Caki2 (cell line): ENCODE data around the gene MAP4K3. TPM values are rescaled to one million over a fixed set of nuclear protein-coding genes. Genes with fewer than 3 reads are reported as not detected.

Experiments
- DNase-seq: peaks from one replicate; pipeline ENCODE4 v3.0.0-alpha.2; 2015; ENCODE audit warnings: low read depth
- in situ Hi-C: cut with HindIII; loops from 2 replicates; pipeline ENCODE4 v1.10.0; 2016; ENCODE audit warnings: low sequenced_read_pairs, low pct_unique_long_range_greater_than_20kb, mixed read lengths
- total RNA-seq: library from RNA; depleted of rRNA; stranded (reverse); fragments of >200 nt; shearing (Covaris generic); gene quantifications from 2 replicates; pipeline ENCODE4 v1.2.3, GENCODE V29; 2014; ENCODE audit warnings: low replicate concordance

The MAP4K3 gene
- total RNA-seq, 1 experiment from 2014 or later = 16.7 TPM

DNA sequence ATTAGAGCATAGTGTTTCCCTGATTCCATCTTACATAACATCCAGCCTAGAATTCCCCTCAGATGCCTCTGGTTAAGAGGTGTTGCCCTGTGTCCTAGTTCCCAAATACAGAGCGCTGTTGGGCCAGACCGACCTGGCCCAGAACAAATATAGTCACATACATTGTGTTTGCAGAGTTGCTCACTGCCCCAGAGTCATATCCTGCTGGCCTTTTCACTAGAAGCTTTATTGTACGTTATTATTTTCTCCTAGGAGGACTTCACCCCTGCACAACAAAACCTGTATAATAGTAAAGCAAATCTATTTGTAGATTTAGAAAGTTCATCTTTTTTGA lies 11.1 kb upstream of the MAP4K3 start:
- in situ Hi-C loops = no loop called here
- no peak for DNase-seq

DNA sequence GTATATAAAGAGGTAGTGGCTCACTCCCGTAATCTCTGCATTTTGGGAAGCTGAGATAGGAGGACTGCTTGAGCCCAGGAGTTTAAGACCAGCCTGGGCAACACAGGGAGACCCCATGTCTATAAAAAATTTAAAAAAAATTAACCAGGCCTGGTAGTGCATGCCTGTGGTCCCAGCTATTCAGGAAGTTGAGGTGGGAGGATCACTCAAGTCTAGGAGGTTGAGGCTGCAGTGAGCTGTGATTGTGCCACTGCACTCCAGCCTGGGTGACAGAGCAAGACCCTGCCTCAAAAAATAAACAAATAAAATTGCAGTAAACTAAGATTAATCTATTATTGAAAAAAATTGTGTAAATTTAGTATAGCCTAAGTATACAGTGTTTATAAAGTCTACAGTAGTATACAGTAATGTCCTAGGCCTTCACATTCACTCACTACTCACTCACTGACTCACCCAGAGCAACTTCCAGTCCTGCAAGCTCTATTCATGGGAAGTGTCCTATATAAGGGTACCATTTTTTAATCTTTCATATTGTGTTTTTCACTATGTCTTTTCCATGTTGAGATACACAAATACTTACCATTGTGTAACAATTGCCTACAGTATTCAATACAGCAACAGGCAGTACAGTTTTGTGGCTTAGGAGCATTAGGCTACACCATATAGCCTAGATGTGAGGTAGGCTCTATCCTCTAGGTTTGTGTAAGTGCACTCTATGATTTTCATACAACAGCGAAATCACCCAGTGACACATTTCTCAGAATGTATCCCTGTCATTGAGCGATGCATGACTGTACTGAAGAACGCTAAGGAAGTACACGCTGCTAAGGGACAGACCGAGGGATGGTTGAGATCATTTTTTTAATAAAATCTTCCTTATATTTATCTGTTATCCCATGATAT lies 10.4 kb upstream of the MAP4K3 start:
- in situ Hi-C loops = no loop called here
- no peak for DNase-seq

DNA sequence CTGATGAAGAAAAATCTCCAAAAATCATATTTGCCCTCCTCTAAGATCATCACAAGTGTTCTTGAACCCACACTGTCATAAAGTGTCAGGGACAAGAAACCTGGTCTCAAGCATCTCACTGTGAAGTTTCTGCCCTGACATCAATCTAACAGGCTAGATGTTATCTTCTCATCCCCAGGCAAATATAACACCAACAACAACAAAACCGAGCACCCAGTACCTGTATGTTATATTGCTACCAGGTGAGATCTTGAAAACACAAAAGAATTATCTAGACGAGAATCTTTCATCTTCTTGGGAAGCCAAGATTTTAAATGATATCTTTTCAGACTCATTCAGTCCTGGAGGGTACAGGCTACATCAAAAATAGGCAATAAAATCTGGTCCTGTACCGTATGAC lies 8.8 kb upstream of the MAP4K3 start:
- no peak for DNase-seq
- in situ Hi-C loops = no loop called here

DNA sequence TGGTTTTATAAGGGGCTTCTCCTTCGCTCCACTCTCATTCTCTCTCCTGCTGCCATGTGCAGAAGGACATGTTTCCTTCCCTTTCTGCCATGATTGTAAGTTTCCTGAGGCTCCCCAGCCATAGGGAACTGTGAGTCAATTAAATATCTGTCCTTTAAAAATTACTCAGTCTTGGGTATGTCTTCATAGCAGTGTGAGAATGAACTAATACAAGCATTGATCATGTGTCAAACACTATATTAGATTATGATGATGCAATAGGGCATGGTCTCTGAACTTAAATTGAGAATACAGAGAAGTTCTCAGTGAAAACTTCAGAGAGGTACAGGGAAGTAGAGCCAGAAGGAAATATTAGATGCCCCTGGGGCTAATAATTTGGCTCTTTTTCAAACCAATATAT lies 5.9 kb upstream of the MAP4K3 start:
- in situ Hi-C loops = no loop called here

DNA sequence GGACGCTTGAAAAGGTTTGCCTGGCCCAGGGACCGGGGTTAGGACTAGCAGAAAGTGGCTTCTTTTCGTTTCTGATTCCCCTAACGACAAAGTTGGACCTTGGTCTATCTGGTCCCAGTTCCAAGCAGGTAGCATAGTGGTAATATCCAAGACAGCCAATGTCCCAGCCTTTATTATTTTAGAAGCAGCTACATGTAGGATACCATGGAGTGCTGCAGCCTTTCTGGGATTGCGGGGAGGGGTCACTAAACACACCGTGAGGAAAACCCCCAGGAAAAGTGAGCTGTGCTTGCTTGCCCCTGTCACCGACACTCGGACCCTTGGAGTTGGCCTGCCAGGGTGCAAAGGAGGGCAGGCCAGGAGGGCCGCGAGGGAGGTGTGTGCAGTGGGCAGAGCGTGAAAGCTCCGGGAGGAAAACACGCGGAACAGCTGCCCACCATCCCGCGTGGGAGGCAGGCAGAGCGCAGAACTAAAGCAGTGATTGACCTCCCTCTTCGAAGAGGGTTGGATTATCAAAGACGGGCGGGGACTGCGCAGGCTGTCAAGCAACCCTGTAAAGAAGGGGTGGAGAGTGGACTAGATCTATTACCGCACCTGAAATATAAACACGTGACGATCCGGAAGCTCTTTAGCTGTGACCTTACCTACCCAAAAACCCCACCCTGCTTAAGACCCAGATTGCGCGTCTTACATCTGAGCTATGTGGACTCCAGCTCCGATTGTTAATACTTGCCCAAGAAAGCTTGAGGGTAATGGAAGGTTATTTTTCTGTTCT lies 624 bp upstream of the MAP4K3 start:
- peak; percentile 55 for DNase-seq
- in situ Hi-C loops = no loop called here

More for the DNA sequence above, 5.9 kb upstream of the MAP4K3 start:
- no peak for DNase-seq

DNA sequence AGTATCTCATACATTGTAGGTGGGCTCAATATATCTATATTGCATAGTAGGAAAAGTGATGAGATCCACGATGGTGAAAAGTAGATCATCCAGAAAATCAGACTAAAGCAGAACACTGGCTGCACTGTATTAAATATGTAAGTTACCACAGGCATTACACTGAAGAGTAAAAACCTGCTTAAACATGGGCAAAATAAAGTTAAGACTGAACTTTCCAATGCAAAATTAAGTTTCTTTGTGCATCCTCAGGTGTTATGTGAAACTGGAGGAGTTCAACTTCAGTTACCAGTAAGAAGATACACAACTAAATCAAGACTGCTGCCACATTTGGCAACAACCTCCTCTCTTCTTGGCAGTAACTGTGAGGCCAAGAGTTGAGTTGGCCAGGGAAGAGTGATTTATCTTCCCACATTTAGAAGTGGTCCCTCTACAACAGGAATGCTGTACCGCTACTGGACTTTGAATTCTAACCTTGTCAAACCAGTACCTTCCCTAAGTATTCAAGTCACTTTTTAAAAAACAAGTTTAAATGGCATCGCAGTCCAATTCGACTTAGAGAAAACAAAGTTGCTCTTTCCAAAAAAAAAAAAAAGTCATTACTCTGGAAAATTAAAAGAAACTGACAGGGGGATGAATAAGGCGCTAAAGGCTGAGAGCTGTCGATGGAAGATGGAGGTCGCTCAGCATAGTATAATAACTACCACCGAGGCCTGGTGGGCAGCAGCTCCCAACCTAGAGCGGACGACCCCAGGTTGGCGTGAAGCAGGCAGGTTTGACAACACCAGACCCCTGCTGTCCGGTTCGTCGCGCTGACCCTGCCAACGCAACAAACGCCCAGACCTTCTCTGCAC lies 1.1 kb downstream of the MAP4K3 start:
- in situ Hi-C loops = no loop called here
- DNase-seq = no peak

DNA sequence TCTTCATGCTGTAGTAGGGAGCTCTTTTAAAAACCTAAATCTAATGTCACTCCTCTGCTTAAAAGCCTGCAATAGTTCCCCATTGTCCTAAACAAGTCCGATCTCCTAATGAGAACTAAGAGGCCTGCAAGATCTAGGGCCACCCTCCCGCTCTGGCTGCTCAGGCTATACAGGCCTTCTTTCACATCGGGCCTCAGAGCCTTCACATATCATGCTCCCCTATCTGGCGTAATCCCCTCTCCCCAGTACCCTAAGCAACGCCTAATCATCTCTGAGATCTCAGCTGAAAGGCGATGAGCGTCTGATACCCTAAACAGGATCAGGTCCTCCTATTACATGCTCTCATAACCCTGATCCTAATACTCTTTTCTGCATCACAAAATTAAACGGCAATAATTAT lies 1.9 kb downstream of the MAP4K3 start:
- in situ Hi-C loops = no loop called here

DNA sequence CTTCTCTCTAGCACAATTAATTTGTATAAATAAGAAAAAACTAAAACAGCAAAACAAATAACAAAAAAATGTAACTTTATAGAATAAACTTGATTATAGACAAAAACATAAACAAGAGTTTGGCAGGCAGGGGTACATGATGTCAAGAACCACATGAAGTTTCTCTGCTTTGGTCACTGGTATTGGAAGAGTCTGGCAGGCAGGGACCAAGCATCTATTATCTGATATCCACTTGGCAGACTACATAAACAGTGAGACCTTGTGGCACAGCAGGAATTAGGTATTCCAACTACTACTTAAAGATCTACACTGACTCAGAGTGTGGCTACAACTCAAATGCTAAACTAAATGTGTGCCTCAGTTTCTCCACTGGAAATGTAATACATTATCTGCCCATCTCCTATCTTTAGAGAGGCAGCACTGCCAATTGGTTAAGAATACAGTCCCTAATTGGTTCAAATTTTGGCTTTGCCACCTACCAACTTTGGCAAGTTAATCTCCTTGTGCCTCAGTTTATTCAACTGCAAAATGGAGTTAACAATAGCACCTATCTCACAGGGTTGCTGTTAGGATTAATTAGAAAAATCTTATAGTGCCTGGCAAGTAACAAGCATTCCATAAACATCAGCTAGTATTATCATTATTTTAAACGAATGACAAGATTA lies 2.7 kb downstream of the MAP4K3 start:
- in situ Hi-C loops = no loop called here
- DNase-seq = no peak

More for the DNA sequence above, 1.9 kb downstream of the MAP4K3 start:
- DNase-seq = no peak

DNA sequence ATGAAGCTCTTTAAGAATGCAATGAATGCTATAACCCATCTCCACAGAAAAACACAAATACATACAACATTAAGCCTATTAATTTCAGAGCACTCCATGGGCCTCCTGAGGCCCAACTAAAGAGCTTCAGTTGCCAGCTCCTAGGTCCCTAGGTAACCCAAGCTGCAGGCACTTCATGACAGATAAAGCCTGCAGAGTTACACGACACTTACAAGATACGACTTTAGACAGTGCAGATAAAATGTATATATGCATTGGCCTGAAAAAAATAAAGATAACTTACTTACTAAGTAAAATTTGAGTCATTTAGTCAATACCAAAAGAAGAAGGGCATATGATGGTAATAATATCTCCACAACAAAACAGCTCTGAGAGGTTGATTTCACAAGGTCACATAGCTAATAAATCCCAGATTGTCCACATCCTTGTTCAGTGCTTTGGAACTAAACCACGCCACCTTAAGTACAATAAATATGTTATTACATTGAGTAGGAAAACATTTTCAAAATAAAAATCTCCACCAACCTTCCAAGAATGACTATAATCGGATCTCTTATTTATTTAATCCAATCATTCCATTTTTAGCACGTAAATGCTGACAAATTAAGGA lies 3.4 kb downstream of the MAP4K3 start:
- in situ Hi-C loops = no loop called here
- no peak for DNase-seq

DNA sequence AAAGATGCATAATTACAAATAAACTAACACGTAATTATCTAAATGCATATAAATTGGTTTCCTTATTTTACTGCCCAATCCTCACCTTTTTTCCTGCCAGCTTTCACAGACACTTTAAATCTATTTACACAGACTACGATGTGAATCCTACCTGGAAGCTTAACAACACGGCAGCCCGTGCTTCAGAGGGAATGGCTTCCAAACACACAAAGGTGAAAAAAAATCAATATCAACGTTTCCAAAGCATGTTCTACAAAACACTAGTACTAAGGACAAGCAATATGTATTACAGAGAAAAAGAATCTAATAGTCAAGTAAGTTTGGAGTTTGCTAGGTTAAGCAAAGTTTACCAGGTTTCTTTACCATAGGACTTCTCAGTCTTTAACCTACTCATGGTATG lies 4.4 kb downstream of the MAP4K3 start:
- in situ Hi-C loops = no loop called here
- no peak for DNase-seq

DNA sequence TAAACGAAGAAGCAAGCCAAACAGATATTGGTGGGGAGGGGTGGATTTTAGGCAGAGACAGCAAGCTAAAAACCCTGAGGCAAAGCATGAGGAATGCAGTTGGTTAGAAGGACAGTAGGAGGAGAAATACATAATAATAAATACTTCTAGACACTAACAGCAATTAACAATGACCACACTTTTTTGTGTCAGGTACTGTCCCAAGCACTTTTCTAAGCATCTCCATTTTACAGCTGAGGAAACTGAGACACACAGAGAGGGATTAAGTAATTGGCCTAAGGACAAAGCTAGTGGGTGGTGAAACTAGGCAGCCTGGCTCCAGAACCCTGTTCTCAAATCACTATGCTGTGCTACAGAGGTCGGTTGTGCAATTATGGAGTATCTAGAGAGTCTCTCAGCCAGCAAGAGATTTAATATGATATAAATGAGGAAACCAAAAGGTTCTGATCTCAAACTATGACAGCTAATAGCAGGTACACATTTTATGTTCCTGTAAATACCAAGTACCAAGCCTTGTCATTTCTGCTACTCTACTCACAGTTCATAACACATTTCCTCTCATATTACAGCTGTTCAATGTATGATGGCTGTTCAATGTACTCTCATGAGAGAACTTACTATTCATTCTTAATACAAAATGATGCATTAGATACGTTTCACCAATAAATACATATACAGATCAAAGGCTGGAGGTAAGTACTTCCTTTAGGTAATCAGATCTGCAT lies 5.3 kb downstream of the MAP4K3 start:
- DNase-seq = no peak
- in situ Hi-C loops = no loop called here

DNA sequence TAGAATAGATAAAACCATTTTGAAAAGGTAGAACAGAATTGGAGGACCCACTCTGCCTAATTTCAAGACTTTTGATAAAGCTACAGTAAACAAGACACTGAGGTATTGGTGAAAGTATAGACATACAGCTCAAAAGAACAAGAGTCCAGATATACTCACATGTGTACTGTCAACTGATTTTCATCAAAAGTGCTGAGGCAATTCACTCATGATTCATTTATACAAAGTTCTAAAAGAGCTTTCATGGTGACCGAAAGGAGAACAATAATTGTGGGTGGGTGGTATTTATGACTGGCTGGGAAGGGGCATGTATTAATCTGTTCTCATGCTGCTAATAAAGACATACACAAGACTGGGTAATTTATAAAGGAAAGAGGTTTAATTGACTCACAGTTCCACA lies 7.3 kb downstream of the MAP4K3 start:
- in situ Hi-C loops = no loop called here
- no peak for DNase-seq

DNA sequence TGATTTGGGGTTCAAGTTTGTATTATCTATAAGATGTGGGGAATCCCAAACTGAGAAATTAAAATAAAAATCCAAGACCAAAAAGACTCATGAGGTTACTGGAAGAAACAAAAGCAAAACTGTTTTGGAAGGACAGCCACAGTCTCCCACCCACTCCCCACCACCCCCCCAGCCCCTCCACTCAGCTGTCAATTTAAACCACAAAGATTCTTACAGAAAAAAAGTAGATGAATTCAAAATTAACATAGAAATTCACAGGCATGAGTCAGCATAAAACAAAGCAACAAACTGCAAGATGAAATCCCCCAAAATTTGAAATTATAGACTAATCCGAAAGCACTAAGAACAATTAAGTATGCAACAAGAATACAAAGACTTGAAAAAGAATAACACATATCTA lies 12.1 kb downstream of the MAP4K3 start:
- in situ Hi-C loops = no loop called here

DNA sequence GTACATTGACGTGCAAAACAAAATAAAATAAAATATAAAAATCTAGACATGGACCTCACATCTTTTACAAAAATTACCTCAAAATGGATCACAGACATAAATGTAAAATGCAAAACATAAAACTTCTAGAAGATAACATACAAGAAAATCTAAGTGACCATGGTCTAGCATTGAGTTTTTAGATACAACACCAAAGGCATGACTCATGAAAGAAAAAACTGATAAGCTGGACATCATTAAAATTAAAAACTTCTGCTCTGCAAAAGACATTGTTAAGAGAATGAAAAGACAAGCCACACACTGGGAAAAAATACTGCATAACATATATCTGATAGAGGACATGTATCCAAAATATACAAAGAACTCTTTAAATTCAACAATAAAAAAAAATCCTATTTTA lies 14.4 kb downstream of the MAP4K3 start:
- in situ Hi-C loops = no loop called here

More for the DNA sequence above, 12.1 kb downstream of the MAP4K3 start:
- DNase-seq = no peak

DNA sequence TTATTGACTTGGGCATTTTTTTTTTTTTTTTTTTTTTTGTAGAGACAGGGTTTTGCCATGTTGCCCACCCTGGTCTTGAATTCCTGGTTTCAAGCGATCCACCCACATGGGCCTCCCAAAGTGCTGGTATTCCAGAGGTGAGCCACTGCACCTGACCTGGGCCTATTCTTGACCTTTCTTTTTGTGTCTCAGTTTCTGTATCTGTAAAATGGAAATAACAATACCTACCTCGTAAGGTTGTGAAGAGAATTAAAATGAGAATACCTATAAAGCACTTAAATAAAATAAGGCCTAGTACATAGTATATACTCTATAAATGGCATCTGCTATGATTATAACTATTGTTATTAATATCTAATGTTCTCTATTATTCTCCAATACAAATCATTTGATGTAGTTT lies 15.7 kb downstream of the MAP4K3 start:
- no peak for DNase-seq
- in situ Hi-C loops = no loop called here

More for the DNA sequence above, 14.4 kb downstream of the MAP4K3 start:
- DNase-seq = no peak

DNA sequence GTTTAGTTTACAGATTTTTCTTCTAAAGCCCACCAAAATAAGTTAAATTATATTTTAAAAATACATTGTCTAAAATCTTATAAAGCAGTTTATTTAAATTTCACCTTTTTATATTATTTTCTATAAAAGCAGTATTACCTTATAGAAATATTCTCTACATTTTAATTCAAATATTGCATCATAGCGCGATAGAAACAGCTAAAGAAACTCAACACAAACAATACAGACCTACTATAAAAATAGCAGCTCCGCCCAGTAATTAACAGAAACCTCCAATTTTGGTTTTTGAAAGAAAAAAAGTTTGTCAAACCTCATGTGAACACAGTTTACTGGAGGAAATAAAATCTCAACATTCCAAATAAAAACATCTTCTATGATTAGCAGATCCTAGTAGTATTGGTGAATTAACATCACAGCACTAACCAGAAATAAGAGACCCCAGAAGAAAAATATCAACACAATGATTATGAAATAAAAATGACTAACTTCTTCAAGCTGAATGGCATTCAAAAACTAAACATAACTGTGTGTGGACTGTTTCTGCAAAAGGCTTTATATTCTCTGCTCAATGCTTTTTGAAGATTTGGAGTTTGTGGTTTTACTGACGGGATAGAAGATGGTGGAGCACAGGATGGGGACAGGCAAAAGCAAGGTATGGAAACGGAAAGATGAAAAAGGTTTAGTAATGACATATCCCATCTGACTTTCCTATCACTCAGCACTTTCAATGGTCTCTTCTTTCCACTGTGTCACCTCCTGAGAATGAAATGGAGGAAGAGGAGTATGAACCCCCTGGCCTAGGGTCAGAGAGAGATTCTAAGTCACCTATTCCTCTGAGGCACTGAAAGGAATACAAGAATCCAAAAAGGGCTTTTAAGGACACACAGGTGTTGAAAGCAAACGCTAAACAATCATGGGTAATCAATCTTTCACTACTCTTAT lies 17.5 kb downstream of the MAP4K3 start:
- no peak for DNase-seq
- in situ Hi-C loops = no loop called here
